Measurements from ENCODE around the gene TUNAR.

The TUNAR gene

DNA sequence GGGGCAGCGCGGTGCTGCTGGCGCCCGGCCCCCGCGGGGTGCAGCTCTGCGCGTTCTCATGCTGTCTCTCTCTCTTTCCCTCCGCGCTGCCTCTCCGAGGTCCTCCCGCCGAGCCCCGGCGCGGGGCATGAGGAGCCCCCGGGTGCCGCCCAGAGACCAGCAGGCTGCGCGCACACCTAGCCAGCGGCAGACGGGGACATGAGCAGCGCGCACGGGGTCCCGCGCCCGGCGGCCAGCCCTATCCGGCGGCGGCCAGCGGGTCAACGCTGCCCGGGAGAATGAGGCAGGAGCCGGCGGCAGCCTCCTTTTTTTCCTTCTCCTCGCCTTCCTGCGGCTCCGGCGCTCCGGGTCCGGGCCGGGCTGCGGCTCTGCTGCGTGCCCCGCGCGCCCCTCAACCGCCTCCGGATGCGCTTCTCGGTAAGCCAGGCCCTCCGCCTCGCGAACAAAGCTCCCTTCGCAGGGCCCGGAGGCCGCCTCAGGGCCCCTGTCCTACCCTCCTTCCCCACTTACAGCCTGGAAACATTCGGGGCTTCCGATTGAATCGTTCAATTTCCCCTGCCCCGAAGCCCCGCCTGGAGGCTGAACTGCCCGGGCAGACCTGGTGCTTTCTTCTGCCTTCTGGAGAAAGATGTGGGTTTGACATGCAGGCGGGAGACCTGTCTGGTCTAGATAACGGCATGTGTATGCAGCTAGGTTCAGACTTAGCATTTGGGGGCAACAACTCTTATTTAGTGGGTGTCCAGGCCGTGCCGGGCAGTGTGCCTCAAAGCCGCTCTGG, at the start of gene TUNAR:
Gene TUNAR (plus strand): TSS at position 72 of the 778 bp plus-strand sequence.
- FAIRE-seq, result no peak

DNA sequence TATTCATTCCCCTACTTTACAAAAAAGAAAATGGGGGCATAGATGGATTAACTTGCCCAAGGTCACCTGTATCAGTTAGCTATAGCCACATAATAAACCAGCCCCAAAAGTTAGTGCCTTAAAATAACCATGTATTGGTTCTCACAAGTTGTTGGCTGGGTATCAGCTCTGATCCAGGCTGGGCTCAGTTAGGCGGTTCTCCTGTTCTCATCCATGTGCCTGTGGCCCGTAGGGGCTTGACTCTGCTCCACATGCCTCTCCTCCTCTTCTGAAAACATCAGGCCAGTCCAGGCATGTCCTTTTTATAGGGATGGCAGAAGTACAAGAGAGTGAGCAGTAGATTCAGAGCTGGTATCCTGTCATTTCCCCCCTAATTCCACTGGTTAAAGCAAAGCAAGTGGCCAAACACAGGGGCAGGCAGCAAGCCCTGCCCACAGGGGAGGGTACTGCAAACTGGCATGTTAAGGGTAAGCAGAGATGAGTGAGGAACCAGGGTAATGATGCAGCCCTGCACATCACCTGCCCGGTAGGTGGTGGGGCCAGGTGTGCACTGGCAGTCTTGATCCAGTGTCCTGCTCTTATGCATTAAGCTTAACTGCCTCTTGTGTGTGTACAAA, 47.9 kb upstream of the TUNAR start:
- FAIRE-seq, result no peak

DNA sequence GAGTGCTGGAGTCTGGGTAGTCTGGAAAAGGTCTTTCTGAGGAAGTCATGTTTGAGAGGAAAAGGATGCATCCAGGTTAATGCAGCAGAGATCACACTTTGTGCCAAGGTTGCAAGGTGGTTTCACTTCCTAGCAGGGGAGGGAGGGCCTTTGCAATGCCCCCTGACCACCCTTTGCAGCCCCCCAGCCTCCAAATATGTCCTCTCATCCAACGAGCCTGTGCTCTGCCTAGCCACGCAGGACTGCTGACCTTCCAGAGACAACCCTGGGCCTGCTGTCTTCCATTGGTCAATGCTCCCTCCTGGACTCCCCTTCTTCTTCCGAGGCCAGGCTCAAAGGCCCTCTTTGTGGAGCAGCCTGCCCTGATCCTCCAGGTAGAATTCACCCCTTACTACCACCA, 47.3 kb upstream of the TUNAR start:
- FAIRE-seq, result no peak

DNA sequence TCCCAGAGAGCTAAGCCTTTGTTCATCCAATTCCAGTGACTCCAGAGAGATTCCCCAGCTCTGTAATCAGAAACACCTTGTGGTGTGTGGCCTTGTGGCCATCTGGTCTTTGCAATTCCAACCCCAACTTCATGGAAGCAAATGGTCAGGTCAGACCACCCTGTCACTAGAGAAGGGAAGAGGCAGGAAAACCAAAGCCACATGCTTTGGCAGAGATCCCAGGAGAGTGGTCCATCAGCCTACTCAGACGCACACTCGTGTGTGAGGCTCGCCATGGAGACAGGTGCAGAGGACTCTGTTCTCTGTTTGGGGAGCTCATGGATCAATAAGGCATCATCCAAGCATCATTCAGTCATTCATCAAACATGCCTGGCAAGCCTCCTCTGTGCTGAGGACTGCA, 46.2 kb upstream of the TUNAR start:
- FAIRE-seq, result no peak

DNA sequence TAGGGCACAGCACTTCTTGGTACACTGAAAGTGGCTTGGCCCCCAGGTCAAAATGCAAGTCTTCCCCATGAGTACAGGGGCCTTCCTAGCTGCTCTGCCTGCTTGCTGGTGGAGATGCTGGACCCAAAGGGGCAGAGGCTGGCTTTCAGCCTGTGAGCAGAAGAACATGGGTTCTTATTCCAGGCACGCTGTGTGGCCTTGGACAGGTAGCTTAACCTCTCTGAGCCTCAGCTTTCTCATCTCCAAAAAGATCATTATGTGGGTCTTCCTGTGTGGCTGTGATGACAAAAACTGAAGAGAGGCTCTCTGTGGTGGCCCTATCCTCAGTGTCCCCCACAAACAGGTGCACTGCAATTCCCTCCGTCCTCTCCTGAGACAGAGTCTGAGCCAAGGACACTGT, 45.6 kb upstream of the TUNAR start:
- FAIRE-seq, result no peak

DNA sequence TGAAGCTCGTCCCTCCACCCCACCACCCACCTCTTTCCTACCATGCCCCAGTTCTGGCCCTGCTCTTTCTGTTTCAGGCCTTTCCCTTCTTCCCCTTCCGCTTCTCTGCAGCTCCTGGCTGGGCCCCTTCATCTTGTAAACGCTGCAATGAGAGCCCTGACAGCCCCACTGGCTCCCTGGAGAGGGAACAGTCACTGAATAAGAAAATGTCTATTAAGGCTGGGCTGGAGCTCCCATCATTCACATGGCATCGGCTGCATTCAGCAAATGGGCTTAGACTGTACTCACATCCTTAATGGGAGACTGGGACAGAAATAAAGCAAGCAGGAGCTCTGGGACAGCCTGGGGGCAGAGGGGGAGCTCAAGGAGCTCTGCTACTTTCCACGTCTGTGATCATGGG, 45.2 kb upstream of the TUNAR start:
- no peak for FAIRE-seq

DNA sequence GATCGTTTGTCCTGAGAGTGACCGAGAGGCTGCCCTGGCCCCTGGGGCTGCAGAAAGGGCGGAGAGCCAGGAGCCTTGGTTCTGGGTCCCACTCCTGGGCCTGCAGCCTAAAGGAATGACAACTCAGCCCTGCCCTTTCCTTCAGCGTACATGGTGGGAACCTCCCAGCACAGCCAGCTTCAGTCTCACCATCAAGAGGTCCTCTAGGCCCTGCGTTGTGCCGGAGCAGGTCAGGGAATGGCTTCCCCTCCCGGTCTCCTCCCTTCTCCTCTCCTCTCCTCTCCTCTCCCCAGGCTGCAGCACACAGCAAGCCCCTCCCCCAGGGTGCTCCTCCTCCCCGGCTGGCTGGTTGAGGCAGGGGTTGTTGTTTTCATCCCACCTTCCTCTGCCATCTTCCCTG, 44.6 kb upstream of the TUNAR start:
- FAIRE-seq, result no peak

DNA sequence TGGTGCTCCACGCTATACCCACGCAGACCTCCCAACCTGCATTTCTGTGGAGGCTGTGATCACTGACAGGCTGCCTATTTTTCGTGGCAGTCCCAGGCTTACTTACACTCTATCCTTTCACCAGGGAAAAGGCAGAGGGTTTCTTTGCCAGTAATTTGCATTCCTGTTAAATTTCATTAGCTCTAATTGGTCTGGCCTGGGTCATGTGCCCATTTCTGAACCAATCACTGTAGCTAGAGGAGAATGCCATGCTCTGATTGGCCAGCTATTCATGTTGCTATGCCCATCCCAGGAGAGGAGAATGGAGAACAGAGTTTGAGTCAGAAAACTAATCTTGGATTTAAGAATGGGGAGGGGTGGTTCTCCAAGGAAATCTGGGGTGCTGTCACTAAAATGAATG, 43.2 kb upstream of the TUNAR start:
- no peak for FAIRE-seq

DNA sequence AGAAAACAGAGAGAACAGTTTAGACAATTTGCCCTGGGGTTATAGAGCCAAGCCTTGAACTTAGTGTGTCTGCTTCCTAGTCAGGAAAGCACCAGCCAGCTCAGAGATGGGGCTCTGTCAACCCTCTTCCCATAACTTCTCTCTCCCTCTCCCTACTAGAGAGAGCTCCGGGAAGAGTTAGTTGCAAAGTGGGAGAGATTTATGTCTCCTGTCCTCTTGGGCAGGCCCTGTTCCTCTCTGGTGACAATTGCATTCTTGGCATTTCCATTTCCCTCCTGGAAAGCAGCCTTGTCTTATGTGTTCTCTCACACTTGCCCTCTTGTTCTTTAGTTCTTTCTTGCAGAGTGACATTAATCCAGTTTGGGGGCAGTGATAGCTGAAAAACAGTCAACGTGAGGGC, 42.1 kb upstream of the TUNAR start:
- FAIRE-seq, result no peak

DNA sequence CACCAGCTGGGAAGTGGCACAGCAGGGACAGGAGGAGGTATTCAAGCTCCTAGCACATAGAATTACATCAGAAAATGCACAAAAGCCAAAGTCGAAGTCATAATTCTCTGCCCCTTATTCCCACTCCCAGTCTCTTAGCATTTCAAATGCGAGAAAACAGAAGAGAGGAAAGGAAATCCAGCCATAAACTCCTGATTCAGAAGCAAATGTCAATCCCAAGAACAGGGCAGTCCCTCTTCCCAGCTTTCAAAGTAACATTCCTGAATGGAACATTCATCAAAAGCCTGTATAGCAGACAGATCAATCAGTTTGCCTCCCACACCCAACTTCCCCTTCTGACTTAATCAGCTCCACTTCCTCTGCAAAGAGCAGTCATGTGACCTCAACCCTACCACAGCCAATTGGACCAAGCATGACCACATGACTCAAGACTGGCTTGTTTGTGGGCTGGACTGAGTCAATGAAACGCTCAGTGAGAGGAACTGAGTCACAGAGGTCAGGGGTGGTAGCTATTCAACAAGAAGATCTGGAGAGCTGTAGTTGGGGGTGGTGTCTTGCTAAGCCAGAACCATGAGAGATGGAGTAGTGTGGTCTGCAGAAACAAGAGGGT, 41.4 kb upstream of the TUNAR start:
- FAIRE-seq, result no peak

DNA sequence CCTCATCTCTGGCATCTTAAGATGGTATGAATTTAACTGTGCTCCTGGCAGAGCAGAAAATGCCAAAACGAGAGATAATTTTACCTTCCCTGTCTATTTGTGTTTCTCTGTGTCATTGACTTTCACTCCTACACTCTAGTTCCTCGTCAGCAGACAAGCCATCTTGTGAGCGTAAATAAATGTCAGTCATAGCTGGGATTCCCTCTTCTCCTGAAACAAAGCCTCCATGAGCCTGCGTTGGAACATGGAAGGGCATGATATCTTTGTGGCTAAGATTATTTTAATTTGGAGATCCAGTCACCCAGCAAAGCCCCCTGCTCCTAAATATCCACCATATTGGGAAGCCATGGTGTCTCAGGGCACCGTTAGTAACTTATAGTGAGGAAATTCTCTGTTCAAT, 37.8 kb upstream of the TUNAR start:
- no peak for FAIRE-seq

DNA sequence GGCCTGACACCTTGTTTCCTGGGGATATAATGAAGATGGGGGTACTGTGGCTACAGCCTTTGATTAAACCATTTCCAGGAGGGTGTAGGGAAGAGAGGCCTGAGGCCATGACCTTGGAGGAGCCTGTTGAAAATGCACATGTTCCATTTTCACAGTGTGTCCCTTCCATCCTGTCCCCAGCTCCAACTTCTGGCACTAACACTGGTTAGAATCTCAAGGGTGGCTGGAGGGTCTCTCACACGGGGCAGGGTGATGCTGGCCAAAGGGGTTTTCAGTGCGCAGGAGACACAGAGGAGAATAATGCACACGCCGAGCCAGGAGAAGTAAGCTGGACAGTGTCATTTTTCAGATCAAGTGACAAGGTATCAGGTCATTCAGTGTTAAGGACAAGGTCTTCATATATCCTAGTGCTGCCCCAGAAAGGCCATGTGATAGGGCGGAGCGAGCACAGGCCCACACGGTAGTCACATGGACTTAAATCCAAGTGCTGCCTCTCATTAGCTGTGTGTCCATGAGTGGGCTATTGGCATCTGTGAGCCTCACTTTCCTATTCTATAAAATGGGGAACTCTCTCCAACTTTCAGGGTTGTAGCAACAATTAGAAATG, 36.4 kb upstream of the TUNAR start:
- FAIRE-seq, result no peak

DNA sequence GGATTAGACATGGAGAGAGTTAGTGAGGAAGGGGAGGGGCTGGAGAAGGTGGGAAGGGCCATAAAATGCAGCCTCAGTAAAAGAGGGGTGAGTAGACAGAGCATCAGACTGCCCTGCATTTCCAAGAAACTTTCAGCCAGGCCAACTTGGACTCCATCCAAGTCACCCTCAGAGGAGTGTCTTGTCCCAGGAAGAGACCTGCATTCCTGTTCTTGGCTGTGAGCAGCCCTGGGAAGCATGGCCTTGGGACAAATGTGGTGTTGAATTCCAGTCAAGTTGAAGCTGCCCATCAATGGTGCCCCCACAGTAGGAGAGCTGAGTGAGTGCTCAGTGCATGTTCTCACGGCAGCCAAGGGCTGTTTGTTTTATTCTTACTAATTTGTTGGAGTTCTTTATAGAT, 35.0 kb upstream of the TUNAR start:
- no peak for FAIRE-seq

DNA sequence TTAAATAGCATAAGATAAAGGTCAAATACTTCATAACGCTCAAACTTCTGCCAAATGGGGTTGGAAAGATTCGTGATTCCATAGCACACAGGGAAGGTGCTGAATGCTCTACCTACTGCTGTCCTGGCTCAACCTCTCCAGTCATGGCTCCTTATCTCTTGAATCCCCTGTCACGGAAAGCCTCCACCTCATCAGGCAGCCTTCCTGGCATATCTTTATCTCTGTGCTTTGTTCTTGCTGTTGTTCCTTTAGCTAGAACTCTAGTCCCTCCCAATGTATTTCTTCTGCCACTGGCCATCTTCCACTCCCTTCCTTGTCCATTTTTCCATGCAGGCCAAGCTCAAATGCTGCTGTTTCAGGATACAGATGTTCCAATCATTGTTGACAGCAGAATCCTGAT, 26.9 kb upstream of the TUNAR start:
- FAIRE-seq, result no peak

DNA sequence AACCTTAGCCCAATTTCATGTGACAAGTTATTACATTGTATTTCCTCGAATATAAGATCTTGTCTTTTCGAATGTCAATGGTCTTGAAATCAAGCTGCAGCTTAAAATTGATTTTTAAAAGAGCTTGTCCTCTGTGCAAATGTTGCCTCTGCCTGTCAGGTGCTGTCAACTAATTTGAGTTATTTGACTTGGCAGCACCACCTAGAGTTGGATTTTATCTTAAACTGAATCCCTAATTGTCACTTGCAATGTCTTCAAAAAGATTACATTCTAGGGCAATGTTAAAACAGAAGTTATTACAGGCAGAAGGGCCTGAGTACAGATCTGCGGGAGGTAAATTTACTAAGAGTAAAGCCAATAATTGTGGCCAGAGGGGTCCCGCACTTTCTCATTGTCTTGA, 26.2 kb upstream of the TUNAR start:
- FAIRE-seq, result no peak

DNA sequence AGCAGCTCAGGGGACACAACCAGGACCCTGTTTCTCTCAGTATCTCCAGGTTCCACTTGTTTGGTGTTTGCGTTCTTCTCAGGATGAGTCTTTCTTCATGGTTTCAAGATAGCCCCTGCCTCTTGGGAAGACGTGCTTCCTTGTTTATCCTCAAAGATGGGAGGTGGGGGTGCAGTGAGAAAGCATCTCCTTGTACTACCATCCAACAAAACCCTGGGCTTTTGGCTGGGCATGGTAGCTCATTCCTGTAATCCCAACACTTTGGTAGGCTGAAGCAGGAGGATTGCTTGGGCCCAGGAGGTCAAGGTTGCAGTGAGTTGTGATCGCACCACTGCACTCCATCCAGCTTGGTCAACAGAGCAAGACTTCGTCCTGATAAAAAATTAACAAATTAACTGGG, 21.0 kb upstream of the TUNAR start:
- FAIRE-seq, result no peak

DNA sequence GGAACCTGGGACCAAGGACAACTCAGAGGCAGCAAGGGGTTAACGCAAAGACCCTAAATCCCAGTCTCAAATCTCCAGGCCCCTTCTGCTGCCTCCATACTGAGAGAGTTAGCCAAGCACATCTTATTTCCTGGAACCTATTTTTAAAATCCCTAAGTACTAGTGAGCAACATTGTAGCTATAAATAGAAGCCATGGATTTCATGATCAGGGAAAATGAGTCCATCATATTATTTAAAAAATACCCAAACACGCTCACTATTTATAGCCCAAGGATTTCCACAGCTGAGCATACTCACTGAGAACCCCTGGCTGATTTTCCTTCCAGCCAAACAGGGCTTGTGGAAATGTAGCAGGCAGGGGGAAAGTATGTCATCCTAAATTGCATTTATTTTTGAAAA, 19.4 kb upstream of the TUNAR start:
- FAIRE-seq, result no peak

DNA sequence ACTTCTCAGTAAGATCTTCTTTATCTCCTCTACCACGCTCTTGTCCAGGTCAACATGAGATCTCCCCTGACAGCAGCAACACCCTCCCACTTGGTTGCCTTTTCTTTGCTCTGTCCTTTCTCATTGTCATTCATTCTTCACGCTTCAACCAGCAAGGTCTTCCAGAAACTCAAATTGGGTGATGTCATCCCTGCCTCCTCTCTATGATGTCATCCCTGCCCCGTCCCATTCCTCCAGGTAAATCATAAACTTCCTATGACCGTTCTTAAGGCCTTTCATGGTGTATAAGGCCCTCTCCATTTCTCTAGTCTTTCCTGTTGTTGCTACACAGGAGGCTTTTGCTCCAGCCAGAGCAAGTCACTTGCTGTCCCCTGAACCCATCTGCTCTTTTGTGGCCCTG, 17.7 kb upstream of the TUNAR start:
- FAIRE-seq, result no peak

DNA sequence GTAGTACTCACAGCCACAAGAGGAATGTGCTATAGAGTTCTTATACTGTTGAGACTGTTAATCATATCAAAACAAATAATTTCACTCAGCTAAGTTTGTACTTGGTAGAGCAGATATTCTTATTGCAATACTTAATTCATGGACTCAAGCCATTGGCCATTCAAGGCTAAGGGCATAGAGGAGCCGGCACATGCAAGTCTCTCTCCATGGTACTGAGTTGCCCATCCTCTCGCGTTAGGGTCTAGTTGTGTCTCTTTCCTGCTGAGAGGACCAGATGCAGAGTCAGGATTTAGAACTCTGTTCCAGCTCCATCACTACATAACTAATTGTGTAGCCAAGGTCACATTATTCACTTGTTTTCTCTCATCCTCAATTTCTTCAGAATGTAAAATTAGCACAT, 14.4 kb upstream of the TUNAR start:
- no peak for FAIRE-seq

DNA sequence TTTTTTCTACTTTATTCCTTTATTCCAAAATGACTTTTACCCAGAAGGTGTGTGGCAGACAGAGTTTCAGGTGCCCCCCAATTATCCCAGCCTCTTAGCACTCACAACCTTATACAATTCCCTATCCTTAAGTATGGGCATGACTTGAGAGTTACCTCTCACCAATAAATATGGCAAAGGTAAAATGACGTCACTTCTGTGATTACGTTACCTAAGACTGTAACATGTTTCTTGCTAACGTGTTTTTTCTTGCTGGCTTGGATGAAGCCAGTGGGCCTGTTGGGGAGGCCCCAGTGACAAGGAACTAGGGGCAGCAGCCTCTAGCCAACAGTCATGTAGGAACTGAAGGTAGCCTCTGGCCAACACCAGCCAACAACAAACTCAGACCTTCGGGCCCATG, 13.3 kb upstream of the TUNAR start:
- no peak for FAIRE-seq

DNA sequence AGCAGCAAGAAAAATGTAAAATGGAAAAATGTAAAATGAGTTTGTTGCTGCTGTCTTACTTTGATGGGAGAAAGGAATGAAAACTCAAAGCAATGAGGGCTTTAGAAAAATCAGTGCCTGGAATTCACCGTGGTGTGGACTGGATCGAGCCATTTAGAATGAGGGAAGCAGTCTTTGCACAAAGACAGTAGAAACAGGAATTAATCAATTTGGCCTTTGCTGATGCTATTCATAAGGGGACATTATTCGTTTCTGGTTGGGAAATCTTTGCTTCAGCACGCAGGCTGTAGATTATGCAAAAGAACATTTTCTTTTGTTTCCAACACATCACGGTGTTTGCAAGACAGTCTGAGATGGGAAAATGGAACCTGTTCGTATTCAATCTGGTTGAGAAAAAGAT, 6.9 kb upstream of the TUNAR start:
- FAIRE-seq, result no peak

DNA sequence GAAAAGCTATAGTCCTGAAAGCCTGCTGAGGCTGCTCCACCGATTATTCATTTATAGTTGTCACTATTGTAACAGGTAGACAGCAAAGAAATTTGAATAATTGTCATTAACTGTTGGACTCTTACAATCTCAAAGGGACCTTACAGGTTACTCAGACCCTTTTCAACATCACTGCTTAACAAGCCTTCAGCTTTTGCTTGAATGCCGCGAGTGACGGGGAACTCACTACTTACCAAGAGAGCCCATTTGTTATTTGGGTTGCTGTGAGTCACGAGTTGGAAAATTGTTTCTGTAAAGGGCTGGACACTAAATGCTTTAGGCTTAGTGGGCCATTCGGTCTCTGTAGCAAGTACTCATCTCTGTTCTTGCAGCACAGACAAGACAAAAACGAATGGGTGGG, 5.9 kb upstream of the TUNAR start:
- no peak for FAIRE-seq

DNA sequence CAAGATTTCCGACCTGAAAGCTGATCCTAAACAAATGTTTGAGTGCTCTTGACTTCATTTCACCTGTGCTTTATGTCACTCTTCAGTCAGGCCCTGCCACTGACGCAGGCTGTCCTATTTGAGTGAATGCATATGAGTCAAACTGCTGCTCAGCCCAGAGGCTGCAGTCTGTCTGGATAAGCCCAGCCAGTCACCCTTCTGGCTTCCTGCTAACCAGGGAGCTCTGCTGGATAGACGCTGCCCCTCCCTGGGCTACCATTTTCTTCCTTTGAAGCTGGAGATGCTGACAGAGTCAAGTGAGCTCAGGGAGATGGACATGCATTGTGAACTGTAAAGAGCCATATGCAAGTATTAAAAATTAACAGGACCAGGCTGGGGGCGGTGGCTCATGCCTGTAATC, 5.1 kb upstream of the TUNAR start:
- FAIRE-seq, result no peak

DNA sequence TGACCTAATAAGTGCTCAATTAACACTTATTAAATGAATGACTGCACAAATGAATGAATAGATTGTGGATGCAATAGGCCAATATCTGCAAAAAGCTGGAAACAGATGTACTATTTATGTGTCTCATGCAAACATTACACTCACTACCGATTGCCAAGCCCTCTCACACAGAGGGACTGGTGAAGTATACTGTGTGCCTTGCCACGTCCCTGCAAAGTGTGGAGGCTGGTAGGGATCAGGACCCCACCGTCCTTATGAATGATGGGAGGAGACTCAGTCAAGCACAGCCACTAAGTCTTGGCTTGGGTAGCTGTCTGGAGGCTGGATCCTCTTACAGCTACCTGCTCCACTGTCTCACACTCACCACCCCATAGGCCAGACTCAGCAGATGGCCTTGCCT, 3.9 kb upstream of the TUNAR start:
- no peak for FAIRE-seq

Data from TTC549 (cell line).